Measurements from ENCODE around the gene ADAMTS5.

ADAMTS5 gene

GRCh38 chr21:26967062-26967913 lies at the start of gene ADAMTS5:
TSS of gene ADAMTS5 (minus strand) at chr21:26967088. CDS start at chr21:26966391, 697 bp downstream.
- no peak for DNase-seq

- no peak for DNase-seq
These were observed 34.6 kb upstream of the ADAMTS5 start for GRCh38 chr21:27001526-27001925.

DNA sequence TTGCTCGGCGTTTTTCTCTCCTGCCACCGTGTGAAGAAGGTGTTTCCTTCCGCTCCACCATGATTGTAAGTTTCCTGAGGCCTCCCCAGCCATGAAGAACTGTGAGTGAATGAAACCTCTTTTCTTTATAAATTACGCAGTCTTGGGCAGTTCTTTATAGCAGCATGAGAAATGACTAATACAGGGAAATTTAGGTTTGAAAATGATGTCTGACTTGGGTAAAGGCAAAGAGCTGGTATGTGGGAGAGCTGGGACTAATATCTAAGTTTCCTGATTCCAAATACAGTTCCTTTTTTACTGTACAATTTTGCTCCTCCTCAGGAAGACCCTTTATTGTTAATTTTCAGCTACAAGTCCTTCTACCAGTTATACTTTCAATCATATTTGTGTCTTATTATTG lies 16.7 kb upstream of the ADAMTS5 start:
- DNase-seq: no peak

DNA sequence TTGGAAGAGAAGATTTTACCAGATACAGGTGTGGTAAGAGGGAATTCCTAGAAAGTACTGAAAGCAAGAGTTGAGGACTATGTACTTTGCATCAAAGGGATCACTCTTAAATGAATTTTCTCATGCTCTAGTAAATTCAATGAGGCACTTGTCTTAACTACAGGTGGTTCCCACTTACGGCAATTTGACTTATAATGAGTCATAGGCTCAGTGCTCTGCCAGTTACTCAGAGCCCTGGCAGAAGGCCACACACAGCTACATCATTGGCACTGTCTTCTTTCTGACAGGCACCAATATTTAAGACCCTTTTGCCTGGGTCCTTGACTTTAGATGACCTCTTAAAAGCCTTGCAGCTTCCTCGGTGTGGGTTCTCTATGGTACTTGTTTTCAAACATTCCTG lies 15.9 kb upstream of the ADAMTS5 start:
- DNase-seq: no peak

DNA sequence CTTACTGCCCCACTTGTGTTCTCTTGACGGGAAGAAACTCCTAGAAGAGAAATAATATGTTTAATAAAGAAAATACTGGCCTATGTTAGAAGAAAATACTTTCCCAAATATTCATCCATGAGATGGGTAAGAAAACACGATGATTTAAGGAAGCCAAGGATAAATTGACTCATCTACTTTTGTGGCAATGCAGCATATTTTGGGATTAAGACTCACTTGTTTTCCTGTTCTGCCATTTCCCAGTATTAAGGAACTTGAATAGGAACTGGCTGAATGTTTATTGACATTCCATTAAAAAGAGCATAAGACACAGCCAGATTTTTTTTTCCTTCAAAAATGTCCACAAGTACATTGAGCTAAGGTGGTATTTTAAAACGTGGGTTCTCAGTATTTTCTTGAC lies 10.9 kb upstream of the ADAMTS5 start:
- DNase-seq: no peak

GRCh38 chr21:26973226-26973625 lies 6.3 kb upstream of the ADAMTS5 start:
- no peak for DNase-seq

- DNase-seq: no peak
These were observed 5.3 kb upstream of the ADAMTS5 start for GRCh38 chr21:26972192-26972591.

- no peak for DNase-seq
These were observed 3.3 kb upstream of the ADAMTS5 start for GRCh38 chr21:26969971-26970725.

GRCh38 chr21:26966649-26967061 lies 233 bp downstream of the ADAMTS5 start:
- no peak for DNase-seq

- DNase-seq: no peak
These were observed 844 bp downstream of the ADAMTS5 start for GRCh38 chr21:26965907-26966581.

DNA sequence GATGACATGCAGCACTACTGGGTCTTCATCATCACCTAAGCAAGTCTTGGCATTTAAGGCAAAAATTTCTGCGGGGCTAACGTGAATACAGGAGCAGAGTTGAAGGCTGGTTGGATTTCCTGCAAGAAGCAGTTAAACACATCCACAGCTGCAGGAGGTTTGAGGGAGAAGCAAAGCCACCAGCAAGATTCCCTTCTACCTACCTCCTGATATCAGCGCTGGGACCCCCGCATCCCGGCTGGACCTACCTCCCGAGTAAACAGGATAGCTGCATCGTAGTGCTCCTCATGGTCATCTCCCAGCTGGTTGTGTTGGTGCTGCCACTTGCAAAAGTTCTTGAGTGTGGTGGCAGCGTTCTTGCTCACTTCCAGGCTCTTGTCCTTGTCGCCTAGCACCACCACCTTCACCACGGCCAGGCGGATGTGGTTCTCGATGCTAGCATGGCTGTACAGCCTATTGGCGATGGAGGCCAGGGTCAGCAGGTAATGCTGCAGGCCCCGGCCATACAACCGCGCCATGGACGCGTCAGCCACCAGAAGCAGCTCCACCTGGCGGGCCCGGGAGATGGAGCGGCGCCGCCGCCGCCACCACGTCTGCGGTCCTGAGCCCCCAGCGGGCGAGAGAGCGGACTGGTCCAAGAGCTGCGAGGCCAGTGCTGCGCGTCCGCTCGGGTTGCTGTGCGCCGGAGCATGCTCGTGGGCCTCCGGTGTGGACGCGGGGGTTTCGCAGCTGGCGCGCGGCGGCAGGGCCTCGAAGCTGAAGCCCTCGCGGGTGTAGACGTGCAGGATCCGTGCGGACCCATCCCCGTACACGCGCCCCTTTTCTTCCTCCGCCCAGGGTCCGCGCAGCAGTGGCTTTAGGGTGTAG lies 1.6 kb downstream of the ADAMTS5 start:
- no peak for DNase-seq

DNA sequence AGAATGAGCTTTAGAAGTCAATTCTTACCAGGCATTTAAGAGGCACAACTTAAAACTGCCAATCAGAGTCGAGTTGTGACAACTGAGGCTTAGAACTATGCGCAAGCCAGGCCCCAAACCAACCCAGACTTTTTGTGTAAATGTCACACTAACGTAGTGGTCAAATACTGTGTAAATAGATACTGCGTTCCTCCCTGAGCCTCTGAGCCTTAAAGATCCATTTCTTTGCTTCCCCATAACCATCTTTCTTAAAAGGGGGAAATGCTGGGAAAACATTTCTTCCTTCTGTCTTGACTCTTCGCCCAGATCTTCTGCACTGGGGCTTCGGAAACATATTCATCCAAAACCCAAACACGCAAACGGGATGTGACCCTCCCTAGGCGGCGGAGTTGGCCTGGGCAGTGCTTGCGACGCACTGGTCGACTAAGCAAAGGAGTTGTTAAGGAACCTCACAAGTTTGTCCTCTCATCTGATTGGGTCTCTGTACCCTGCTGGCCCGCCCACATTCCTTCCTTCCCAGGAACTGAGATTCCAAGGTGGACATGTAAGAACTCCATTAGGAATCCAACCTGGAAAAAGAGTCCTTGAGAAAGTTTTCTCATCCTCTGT lies 2.6 kb downstream of the ADAMTS5 start:
- DNase-seq: no peak

- DNase-seq: no peak
These were observed 4.2 kb downstream of the ADAMTS5 start for GRCh38 chr21:26962621-26963181.

DNA sequence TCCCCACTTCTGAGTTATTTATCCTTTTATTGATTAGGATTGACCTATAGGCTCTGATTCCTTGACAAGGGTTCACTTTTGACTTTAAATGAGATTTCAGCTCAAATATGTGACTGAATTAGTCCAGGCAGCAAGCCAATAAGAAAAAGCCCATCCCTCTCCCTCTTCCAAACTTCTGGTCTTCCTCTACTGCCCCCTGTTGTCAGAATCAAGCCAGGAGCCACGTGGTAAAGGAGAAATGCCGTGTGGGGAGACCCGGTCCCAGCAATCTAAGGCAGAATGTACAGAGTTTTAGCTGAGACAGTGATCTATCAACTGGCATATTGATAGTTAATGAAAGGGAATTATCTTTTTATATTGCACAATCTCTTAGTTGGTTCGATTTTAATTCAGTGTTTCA lies 5.2 kb downstream of the ADAMTS5 start:
- no peak for DNase-seq

GRCh38 chr21:26958788-26959187 lies 8.1 kb downstream of the ADAMTS5 start:
- no peak for DNase-seq

- no peak for DNase-seq
These were observed 10.1 kb downstream of the ADAMTS5 start for GRCh38 chr21:26956813-26957212.

DNA sequence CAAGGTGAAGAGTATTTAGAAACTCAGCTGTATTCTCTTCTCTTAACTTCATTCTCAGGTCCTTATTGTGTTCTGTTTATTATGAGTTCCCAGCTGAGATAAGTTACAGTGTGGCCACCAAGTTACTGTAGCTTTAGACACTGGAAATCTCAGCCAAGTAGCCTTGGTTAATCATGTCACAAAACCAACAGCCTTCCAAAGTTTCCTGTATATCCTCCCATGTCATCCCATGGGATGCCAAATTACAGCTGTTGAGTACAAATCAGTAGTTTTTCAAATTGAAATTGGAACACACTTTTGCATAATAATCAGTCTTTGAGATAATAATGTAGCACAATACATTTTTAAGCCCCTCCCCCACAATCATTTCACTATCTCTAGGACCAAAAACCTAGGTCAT lies 10.7 kb downstream of the ADAMTS5 start:
- no peak for DNase-seq

- DNase-seq: no peak
These were observed 12.2 kb downstream of the ADAMTS5 start for GRCh38 chr21:26954662-26955121.

- DNase-seq: no peak
These were observed 14.4 kb downstream of the ADAMTS5 start for GRCh38 chr21:26952374-26953066.

DNA sequence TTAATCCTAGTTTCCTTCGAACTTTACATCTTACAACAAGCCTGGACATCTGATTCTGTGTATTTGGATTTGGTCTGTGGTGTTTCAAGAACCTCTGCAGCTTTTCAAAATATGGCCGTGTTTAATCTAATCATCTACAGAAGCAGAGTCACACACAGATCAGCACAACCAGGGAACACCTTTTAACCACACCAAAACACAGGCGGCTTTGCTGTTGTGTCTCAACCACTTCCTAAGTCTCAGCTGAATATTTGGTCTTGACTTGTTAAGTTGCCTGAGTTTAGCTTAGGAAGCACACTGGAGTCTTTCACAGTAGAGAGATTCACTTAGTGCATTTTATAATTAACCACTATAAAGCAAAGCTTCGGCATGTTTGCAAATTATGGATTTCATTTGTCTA lies 17.1 kb downstream of the ADAMTS5 start:
- no peak for DNase-seq

GRCh38 chr21:26948194-26948593 lies 18.7 kb downstream of the ADAMTS5 start:
- DNase-seq: no peak
